GM21528 (cell line): ENCODE data around the gene APOC3.
"Not testable (repeated sequence)": the region's sequence is repeated elsewhere in the genome, so short reads cannot be mapped to it uniquely, and the experiment has no call there.

Experiments used
- ATAC-seq: cut with Tn5 transposase; IDR thresholded peaks from one replicate; pipeline ENCODE4 v1.9.1; 2021; ENCODE audit warnings: mild to moderate bottlenecking, moderate library complexity; ENCODE audit not compliant: unreplicated experiment, low FRiP score

Gene APOC3

GRCh38 chr11:116828632-116829524 is 829 bp upstream of the APOC3 start:
- no peak for ATAC-seq

- no peak for ATAC-seq
Observed at GRCh38 chr11:116830184-116830912, 641 bp downstream of the APOC3 start.

GRCh38 chr11:116831790-116832349 is 2.2 kb downstream of the APOC3 start:
- no peak for ATAC-seq

GRCh38 chr11:116832350-116833290 is 2.9 kb downstream of the APOC3 start:
- ATAC-seq = no peak

GRCh38 chr11:116833491-116833815 is 3.7 kb downstream of the APOC3 start:
- no peak for ATAC-seq

GRCh38 chr11:116833816-116834534 is 4.3 kb downstream of the APOC3 start:
- ATAC-seq = no peak

- not testable (repeated sequence) for ATAC-seq
Observed at GRCh38 chr11:116834535-116835041, 4.9 kb downstream of the APOC3 start.

GRCh38 chr11:116835042-116835772 is 5.5 kb downstream of the APOC3 start:
- peak; percentile 7 for ATAC-seq

GRCh38 chr11:116835791-116836631 is 6.3 kb downstream of the APOC3 start:
- peak; percentile 69 for ATAC-seq

- ATAC-seq = no peak
Observed at GRCh38 chr11:116836632-116836991, 6.9 kb downstream of the APOC3 start.

GRCh38 chr11:116837231-116838091 is 7.8 kb downstream of the APOC3 start, which contains the start of gene APOA1:
Gene APOA1 (minus strand): TSS chr11:116837622. CDS start chr11:116837387, 235 bp downstream.
- no peak for ATAC-seq

- ATAC-seq = no peak
Observed at GRCh38 chr11:116838321-116839084, 8.8 kb downstream of the APOC3 start.

- no peak for ATAC-seq
Observed at GRCh38 chr11:116840224-116840745, 10.6 kb downstream of the APOC3 start.

GRCh38 chr11:116840746-116841296 is 11.1 kb downstream of the APOC3 start:
- no peak for ATAC-seq

- no peak for ATAC-seq
Observed at GRCh38 chr11:116842117-116842516, 12.4 kb downstream of the APOC3 start.

- no peak for ATAC-seq
Observed at GRCh38 chr11:116842909-116843308, 13.2 kb downstream of the APOC3 start.
